NCI-H82 (cell line): ENCODE results near the gene TTC7B.

Experiments
- DNase-seq: peaks from one replicate; lab custom pipeline; 2025; lab: John Stamatoyannopoulos, UW

Gene TTC7B

DNA sequence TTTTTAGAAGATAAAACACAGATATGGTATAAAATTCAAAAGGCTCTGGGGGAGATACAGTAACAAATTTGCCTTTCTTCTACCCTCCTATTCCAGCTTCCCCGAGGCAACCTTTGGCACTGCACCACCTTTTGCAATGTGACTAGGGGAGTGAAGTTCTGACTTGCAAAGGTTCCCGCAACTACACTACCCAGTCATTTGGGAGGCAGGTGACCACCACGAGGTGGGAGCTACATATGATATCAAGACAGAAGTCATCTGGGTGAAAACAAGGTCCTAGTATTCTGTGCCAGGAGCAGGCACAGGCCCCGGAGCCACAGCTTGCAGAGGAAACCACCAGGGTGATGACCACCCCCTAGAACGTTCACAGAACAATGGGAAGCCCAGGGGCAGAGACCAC is 141.5 kb downstream of the TTC7B start:
- DNase-seq: no peak

DNA sequence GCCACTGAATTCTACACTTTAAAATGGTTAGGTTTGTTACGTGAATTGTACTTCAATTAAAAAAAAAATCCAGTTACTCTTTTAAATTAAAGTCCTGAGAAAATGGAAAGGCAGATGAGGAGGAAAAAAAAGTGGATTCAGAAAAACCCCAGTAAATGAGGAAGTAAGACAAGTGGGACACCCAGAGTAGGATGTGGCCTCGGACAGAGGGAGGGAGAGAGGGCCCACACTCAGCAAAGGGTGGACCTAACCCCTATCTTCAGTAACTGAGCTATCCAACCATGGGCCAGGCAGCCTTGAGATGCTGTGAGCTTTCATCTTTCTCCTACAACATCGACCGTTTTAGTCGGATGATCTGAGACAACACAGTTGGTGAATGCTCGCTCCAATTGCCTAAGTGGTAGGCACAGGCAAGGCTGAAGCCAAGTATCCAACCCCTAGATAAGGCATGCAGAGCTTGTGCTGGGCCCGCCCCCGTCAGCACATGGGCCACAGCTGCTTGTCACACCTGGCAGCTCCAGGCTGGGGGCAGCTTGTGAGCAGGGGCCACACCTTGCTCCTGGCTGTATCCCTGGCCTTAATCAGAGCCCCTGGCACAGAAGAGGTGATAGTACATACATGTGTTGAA is 142.1 kb downstream of the TTC7B start:
- no peak for DNase-seq

DNA sequence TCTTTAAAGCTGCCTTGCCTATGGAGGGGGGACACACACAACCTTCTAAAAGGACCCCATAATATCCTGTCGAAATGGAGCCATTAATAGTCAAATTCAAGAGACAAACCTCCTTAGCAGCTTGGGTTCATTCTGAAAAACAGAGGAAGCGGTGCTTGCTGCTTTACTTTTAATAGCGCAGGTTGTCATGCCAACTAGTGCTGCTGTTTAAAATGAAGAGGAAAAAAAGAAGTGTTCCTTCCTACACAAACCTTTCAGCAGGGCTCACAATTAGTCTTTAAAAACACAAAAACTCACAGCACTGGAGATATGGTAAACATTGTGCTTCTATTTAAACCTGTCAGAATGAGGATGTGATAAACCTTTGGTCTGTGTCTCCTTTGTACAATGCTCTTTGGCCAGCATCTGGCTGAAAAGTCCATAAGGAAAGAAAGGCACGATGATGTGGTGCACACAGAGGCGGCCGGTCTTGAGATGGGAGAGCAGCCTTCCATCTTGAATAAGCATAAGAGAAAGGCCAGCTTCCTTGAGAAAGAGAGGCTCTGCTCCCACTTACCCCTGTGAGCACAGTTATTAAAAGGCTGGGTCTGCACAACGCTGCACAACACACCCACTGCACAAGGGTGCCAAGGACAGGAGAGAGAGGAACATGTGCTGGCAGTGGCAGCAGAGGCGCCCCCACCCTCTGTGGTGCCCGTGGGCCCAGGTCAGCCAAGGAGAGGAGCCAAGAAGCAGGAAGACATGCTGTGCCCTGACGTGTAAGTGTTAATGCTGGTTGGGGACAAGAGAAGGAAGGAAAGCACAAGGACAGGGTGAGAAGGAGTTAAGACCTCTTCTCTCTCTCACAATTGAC is 144.6 kb downstream of the TTC7B start:
- no peak for DNase-seq

DNA sequence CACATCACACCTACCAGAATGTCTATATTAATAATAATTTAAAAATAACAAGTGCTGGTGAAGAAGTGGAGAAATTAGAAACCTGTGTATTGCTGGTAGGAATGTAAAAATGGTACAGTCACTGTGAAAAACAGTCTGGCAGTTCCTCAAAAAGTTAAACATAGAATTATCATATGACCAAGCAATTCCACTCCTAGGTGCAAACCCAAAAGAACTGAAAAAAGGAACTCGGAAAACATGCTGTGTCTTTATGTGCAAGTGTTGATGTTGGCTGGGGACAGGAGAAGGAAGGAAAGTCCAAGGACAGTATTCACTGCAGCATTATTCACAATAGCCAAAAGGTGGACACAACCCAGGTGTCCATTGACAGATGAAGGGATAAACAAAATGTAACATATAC is 146.5 kb downstream of the TTC7B start:
- DNase-seq: no peak

DNA sequence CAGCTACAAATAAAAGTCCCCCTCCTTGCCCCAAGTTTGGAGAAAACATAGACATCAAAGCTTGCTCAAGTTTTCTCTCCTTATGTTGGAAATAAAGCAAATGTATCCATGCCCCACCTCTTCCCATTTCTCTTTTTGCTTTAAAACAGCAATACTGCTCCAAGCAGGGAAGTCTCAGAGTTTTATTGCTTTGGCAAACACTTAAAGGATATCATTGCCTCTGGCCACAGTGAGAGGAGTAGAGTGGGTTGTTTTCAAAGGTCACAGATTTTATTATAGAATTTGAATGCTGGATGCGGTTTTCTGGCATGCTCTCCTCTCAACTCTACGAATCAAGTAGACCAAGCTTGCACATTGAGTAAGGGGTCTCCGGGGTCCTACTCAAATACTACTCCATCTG is 149.7 kb downstream of the TTC7B start:
- no peak for DNase-seq

DNA sequence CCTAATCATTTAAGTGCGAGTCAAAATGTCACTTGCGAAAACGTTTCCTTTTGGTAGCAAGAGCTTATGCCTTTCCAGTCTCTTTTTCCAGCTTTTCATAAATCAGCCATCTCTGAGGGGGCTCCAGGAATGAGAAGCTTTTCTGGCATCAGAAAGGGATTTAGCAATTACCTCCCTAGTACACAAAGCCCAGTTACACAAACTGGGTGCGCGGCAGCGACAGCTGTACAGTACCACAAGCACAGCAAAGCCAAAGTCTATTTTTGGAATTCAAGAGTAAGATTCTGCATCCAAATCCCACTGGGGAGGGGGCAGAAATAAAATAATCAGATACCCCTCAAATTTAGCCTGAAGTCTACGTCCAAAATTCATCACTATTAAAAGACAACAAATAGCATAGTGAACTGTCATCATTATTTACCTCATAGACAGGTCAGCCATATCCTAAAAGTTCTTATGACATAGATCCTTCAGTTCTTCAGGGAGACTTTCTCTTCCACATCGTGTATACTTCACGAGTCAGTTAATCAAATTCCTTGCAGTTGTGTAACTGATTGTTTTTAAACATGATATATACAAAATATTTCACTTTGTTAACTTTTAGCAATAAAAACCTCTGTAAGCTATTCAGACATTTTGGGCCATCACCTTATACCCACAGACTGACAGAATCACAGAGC is 150.8 kb downstream of the TTC7B start:
- DNase-seq: peak; percentile 33

DNA sequence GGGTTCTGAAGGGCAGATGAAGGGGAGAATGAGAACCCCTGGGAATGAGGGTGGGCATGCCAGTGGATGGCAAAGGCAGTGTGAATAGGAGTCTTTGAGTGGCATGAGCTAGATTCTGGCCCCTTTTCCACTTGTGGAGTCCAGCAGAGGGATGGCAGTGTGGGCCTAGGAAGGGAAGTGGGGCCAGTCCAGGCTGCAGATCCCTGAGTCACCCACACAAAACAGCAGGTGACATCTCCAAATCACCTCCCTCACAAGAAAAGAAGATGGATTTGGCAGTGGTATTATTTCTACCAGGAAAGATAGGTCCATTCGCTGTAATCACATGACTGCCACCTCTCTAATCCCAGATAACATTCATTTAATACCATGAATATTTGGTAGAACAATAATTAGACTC is 151.3 kb downstream of the TTC7B start:
- peak; percentile 20 for DNase-seq

DNA sequence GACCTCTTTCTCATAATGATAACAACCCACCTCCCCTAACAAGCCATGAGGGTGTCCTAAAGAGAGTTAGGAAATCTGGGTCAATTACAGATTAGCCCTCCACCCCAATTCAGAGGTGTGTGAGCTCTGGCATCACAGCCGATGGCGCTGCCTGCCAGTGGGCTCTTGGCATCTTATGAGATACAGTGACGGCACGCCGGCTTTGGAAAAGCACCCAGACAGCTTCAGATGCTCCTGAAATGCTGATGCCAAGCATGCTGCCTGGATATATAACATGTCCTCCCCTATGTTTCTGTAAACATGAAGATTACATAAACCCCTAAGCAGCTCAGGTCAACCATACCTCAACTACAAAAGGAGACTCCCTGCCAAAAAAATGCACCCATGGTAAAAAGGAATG is 152.6 kb downstream of the TTC7B start:
- DNase-seq: no peak

DNA sequence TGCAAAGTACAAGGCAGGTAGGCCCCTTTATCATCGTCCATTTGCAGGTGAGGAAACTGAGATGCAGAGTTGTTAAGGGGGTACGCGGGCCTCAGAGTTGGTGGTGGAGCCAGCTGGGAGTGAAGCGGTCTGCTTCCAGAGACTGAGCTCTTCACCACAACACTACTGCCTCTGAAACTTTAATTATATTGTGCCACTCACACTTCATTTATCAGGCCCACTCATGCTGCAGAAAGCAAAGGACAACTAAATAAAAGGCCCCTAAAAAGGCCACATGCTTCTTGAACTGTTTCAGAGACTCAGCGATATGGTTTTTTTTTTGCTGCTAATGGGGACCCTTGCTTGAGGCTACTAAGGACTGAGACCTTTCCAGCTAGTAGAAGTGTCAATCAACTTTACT is 153.1 kb downstream of the TTC7B start:
- no peak for DNase-seq

DNA sequence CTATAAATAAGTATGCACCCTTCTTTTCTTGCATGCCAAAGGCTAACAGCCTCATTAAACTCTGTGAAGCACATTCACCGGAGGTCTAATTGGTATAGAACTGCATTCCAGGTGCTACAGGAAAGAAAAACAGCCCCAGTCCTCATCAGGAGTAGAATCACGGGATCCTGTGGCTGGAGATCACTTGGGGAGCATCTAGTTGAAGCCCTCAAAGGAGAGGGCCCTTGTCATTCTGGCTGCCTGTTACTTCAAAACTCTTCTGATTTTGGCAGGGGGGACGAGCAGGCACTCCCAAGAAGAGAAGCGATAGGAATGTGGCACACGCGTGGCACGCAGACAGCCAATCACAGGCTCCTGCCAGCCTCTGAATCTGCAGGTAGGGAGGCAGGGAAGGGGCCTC is 154.4 kb downstream of the TTC7B start:
- no peak for DNase-seq

DNA sequence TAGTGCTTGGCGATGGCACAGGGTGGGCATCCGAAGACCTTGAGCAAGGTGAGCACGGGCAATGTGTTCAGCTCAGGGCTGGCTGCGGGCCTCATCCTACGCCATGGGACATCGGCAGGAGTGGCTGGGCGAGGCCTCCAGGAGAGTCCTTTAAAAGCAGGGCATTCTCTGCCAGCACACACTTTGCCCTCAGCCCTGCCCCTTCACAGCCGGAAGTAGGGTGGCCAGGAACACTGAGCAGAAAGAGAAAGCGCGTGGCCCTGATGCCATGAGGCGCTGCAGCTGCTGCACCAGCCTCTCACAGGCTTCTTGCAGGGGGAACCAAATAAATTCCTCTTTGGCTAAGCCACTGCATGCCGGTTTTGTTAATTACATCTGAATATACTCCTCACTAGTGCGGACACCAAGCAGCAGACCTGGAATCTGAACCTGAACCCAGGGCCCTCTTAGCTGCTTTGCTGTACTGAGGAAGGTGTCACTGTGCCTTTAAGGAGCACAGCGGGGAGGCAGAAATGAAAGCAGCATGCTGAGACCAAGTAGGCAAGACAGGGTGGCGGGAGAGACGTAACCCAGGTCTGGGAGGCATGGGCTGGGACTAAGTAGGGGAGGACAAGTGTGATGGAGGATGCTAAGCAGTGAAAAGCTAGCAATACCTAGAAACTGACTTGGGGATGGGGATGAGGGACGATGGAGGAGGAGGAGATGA is 155.2 kb downstream of the TTC7B start:
- DNase-seq: no peak

DNA sequence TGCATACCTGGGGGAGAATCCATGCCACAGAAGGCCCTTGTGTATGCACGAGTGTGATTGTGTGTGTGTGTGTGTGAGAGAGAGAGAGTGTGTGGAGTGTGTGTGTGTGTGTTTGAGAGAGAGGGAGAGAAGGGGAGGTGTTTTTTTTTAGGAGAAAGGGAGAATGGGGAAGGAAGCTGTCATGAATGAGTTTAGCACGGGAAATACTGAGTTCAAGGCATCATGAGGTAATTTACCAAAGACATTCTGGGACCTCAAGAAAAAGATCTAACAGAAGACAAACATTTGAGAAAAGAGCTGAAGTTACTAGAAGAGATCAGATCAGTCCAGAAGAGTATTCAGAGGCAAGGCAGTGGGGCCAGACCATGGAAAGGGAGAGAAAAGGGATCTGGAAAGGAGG is 157.1 kb downstream of the TTC7B start:
- DNase-seq: no peak

DNA sequence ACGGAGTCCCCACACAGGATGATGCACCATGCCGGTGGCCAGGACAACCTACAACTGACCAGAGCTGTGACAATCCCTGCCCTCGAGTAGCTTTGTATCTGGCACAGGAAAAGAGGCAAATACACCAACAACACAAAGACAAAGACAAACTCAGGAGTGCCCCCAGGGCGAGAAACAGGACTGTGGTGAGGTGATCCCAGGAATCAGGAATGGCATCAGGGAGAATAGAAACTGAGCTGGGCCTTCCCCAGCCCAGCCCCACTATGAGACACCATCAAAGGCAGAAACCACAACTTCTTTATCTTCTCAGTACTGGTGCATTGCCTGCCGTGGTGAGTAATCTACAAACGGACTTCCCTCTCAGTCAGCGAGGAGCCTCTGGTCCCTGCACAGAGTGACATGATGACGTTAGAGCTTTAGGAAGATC is 157.7 kb downstream of the TTC7B start:
- DNase-seq: no peak

DNA sequence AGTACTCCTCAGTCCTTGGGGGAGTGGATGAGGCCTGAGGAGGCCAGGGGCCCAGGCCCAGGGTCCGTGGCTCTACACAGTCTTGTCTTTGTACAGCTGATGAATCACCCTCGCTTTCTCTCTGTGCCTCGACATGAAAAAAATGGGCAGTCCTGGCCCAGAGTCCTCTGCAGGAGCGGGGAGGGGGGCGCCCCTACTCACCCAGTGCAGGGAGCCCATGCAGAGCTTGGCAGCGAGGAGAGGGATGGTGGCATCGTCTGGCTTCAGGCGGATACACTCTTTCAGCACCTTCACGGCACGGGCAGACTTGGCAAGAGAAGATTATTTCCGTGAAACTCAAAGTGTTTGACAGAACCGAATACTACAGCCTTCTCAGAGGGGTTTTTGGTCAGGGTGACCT is 159.3 kb downstream of the TTC7B start:
- no peak for DNase-seq

DNA sequence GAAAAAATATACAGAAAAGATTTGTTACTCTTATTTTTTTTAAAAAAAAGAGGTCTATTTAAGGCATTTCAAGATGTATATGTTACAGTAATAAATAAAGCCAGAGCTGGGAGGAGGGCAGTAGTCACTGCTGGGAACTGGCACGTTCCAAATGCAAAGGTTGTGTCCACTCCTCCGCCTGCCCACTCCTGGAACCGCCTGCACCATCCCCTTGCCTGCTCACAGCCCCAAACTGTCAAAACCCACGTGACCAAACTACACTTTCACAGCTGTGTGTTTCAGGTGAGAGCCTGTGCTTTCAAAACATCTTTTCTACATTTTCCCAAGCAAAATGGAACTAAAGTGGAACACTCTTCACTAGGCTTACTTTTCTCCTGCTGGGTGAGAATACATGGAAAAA is 160.4 kb downstream of the TTC7B start:
- DNase-seq: no peak

DNA sequence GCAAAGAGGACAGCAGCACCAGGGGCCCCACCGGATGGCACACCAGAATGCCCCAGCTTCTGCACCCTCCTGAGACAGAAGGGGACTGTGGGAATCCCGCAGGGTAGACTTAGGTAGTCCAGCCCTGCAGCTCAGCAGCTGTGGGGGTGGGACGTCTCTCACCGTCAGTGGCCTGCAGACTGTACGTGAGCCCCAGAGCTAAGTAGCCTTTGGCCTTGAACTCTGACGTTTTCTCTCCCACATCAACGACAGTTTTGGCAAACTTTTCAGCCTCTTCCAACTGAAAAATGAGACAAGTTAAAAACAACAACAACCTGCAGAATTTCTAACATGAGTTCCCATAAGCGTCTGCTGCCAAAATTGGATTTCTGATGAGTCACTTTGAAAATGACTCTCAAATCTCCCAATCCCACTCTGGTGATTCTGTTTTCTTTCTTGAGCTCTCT is 161.4 kb downstream of the TTC7B start:
- DNase-seq: no peak

DNA sequence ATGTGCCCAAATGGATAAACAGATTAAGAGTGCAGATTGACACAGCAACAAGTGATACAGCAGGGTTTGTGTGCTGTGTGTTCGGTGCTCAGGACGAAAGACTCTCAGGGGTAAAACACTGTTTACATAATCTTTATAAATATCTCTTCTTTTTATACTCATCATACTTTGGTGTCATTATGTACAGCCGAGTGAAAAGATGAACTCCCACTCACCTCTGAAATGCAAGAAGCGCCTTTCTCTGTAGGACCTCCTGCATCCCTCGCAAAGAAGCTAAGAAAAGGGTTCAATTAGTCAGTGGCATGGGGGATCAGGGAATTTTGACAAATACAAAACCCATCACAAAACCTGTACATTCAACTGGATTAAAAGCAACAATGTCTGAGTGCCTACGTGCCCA is 163.6 kb downstream of the TTC7B start:
- DNase-seq: no peak

DNA sequence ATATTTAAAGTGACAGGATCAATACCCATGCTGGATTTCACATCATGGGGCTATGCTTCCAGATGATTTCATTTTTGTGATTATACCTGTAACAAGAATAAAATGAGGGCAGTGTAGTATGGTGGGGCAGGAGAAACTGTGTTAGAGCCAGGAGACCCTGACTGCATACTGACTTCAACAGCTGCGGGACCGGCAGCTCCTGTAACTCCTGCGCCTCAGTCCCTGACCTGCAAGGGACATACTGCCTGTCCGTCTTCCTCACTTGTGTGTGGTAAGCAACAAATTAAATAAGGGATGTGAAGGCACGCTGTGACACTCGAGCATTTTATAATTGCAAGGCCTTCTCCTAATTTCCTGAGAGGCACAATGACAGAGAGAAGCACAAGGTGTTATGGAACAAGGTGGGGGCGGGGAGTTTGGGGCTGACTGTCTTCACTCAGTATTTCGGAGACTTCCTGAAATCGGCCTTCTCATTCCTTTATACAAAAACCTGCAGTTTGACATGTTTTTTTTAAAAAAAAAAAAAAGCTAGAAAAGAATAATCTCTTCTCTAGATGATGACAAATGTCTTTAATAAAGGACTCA is 164.2 kb downstream of the TTC7B start:
- DNase-seq: no peak

DNA sequence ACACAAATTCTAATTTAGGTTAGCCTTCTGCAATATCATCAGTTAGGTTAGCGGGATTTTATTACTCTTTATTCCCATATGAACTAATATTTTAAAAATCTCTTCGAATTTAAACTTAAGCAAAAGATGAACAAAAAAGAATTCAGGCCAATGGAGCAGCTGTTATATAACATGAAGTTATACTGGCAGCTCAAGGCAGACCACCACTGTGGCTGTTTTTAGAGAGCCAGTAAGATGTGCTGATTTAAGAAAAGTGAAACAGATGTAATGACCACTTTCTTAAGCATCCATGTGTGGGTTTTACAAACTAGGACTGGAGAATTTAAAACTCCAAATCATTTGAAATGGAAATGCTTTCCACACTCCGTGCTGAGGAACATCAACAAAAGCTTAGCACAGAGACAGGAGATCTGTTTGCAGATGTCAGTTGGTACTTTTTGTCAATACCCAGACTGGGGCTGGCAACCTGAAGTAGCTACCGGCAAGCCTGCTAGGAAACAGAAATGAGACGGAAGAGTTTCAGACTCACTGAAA is 164.9 kb downstream of the TTC7B start:
- DNase-seq: no peak

DNA sequence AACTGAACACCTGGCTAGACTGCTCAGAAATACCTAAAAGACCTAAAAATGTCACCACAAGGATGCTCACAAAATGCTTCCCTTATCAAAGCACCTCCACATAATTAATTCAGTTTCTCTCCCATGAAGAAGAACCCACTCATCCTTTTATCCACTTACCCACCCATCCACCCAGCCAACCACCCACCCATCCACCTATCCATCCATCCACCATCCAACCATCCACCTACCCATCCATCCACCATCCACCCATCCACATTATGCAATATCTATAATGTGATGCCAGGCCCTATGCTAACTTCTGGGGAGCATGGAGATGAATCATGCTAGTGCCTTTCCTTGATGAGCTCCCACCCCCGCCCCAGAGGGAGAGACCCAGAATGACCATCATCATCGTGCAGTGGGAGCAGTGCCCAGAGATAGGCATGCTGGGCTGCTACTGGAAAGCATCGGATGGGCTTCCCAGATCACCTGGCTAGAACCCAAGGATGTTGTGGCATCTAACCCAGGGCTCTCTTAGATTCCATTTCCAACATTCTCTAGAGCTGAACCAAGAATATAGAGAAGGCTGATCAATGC is 166.6 kb downstream of the TTC7B start:
- no peak for DNase-seq

DNA sequence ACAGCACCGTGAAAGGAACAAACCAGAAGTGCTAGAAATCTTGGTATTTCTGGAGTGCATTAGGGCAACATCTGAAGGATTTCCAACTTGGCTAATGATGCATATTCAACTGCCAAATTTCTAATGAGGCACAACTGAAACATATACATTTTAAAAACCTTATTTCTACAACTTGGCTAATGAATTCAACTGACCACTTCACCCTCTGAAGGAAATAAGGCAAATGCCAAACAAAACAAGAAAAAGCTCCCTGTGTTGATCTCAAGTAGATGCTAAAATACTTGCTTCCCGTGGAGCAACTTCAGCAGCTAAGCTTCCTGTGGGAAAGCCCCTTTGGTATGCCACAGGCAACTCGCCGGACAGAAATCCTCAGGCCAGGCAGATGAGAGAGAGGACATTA is 167.1 kb downstream of the TTC7B start:
- no peak for DNase-seq
